Spleen (tissue), 13 donors: ENCODE results near the gene ZNF292. TPM values are rescaled to one million over a fixed set of nuclear protein-coding genes. Genes with fewer than 3 reads are reported as not detected.

Experiments used
- DNase-seq: peaks from one replicate; pipeline ENCODE4 v3.0.0-alpha.2; 2020
- H3K27ac ChIP-seq, 8 donors: fragments of 200-600 bp; sonication (generic) in 7 of 8; 1 replicate in 4 of 8; 2 replicates in 4 of 8; pipeline versions ENCODE4 v1.5.0 to v1.8.0; 2016 to 2021; ENCODE audit warnings: inconsistent platforms in 4 of 8, mild to moderate bottlenecking in 4 of 8, moderate library complexity in 1 of 8
- H3K27me3 ChIP-seq, 7 donors: fragments of 200-600 bp; sonication (generic) in 6 of 7; replicated peaks in 1 of 7; 1 replicate in 4 of 7; 2 replicates in 3 of 7; pipeline versions ENCODE4 v1.5.0 to v1.8.0; 2016 to 2021; ENCODE audit warnings: inconsistent platforms in 3 of 7, mild to moderate bottlenecking in 1 of 7
- H3K36me3 ChIP-seq, 6 donors: fragments of 200-600 bp; sonication (generic) in 5 of 6; 1 replicate in 4 of 6; 2 replicates in 2 of 6; pipeline versions ENCODE4 v1.5.0 to v1.8.0; 2016 to 2021; ENCODE audit warnings: inconsistent platforms in 2 of 6
- H3K4me1 ChIP-seq, 6 donors: fragments of 200-600 bp; sonication (generic) in 5 of 6; 1 replicate in 3 of 6; 2 replicates in 3 of 6; pipeline versions ENCODE4 v1.5.0 to v1.8.0; 2016 to 2021; ENCODE audit warnings: inconsistent platforms in 3 of 6
- H3K4me3 ChIP-seq, 8 donors: fragments of 200-600 bp; sonication (generic) in 7 of 8; 1 replicate in 4 of 8; 2 replicates in 4 of 8; pipeline versions ENCODE4 v1.5.0 to v1.8.0; 2016 to 2021; ENCODE audit warnings: inconsistent platforms in 4 of 8, mild to moderate bottlenecking in 4 of 8, moderate library complexity in 2 of 8
- H3K9me3 ChIP-seq, 8 donors: fragments of 200-600 bp; sonication (generic) in 7 of 8; 1 replicate in 4 of 8; 2 replicates in 4 of 8; pipeline versions ENCODE4 v1.5.0 to v1.8.0; 2016 to 2021; ENCODE audit warnings: inconsistent platforms in 4 of 8
- CTCF ChIP-seq, 11 experiments: fragments of 200-600 bp in 7 of 11; fragments of 450-650 bp in 4 of 11; sonication (generic) in 4 of 11; IDR thresholded peaks in 8 of 11; conservative IDR thresholded peaks in 3 of 11; 1 replicate in 7 of 11; 2 replicates in 4 of 11; pipeline versions ENCODE4 v1.4.0 to v1.8.0; 2016 to 2021; ENCODE audit warnings: antibody characterized with exemption in 11 of 11, inconsistent platforms in 4 of 11, mild to moderate bottlenecking in 1 of 11
- POLR2A ChIP-seq, 3 donors: fragments of 450-650 bp; IDR thresholded peaks; one replicate each; pipeline ENCODE4 v1.5.1; 2017; ENCODE audit warnings: antibody characterized with exemption in 3 of 3, mild to moderate bottlenecking in 1 of 3
- POLR2AphosphoS5 ChIP-seq, 3 donors: sonication (generic); formaldehyde crosslinking; IDR thresholded peaks; one replicate each; pipeline ENCODE4 v1.5.1; 2017; ENCODE audit warnings: antibody characterized with exemption in 3 of 3
- WGBS, 5 donors: extraction: QIAGEN DNeasy Blood & Tissue Kit in 3 of 5; methylation state at CpG; one replicate each; pipeline versions ENCODE4 v1.1.5 to v1.1.7; 2013 to 2018; 5-methylcytosine and 5-hydroxymethylcytosine counted together
- intact Hi-C: fragments of 100-400 bp; cut with DNase I; formaldehyde crosslinking; loops from one replicate; pipeline ENCODE4 v1.15.0; 2023; ENCODE audit warnings: low total_unique reads
- long read RNA-seq, 2 donors: transcript quantifications; one replicate each; lab custom pipeline, GENCODE V29; 2026
- polyA plus RNA-seq, 3 donors: library from polyadenylated mRNA; stranded (reverse); fragments of 200-250 nt; gene quantifications; one replicate each; pipeline ENCODE4 v1.2.1, GENCODE V29; 2013
- total RNA-seq, 7 donors: library from RNA; depleted of rRNA in 3 of 7; stranded (reverse); fragments of >200 nt in 3 of 7; fragmentation: NEBNext Ultra II Directional in 4 of 7; extraction: Animal tissue kit (Norgen Biotek cat#: 25700) in 4 of 7; gene quantifications; one replicate each; pipeline versions ENCODE4 v1.1.0 to v1.2.1, GENCODE V29; 2016 to 2021
- donor health status: healthy with polysubstance abuse.
- donor health status: DM: no; HTN: no; CAD: no; lungs with moderate emphysema.
- donor health status: DM: no; HTN: no; CAD: no.
- donor health status: Bipolar disorder and iron deficiency.
- donor health status: healthy.
- donor health status: DM: no; HTN: no; CAD: no.
- donor health status: DM: yes; HTN: yes; CAD: no.

Gene ZNF292
- total RNA-seq (10 to 100 TPM; 44.8 to 76.2 (median 56.8) TPM), polyA plus RNA-seq (1 to 10 TPM; 5.1 to 5.7 (median 5.2) TPM)
- long read RNA-seq, donor 1, full-length matches to known transcripts, result 6 of 6 reads
- long read RNA-seq, donor 1, partial matches to known transcripts, result 0 of 6 reads
- long read RNA-seq, donor 1, other reads (novel, unspliced or antisense), result 0 of 6 reads
- long read RNA-seq, donor 2, full-length matches to known transcripts, result 3 of 3 reads
- long read RNA-seq, donor 2, partial matches to known transcripts, result 0 of 3 reads
- long read RNA-seq, donor 2, other reads (novel, unspliced or antisense), result 0 of 3 reads

- peak; percentile 100 for DNase-seq
- Histone ChIP-seq H3K27me3 (no peaks in the 10 kb centered on the region), H3K27ac (peak within 1 kb of the TSS; percentile 90 to 98 (median 96)), H3K36me3 (peaks cover 0 to 8% (median 0%) of the 10 kb centered on the region in 6 donors), H3K4me1 (peaks cover 33 to 82% (median 74%) of the 10 kb centered on the region in 6 donors), H3K4me3 (peak within 1 kb of the TSS; percentile 73 to 99 (median 90)), H3K9me3 (no peaks in the 10 kb centered on the region)
- WGBS, 5 donors, result 0 to 1% (median 0%) methylated on average over 52 to 75 of the region's 75 CpGs
- intact Hi-C loops, result no loop called here
- TF ChIP-seq POLR2AphosphoS5 (IDR thresholded peaks at IDR 0.05), result peak; percentile 95 to 99 (median 96)
- TF ChIP-seq CTCF (IDR thresholded peaks at IDR 0.05 in 8 of 11, conservative IDR thresholded peaks at IDR 0.05 in 3 of 11), result peak in 1 of 11 experiments; percentile 27
- TF ChIP-seq POLR2A (IDR thresholded peaks at IDR 0.05), result peak in 2 of 3 donors; percentile 22 to 56
These were observed at the start of gene ZNF292 for GRCh38 chr6:87154993-87155841. Gene ZNF292 (plus strand): TSS chr6:87155565. CDS start chr6:87155592, 27 bp downstream.

- intact Hi-C loops, result no loop called here
- TF ChIP-seq CTCF (IDR thresholded peaks at IDR 0.05 in 8 of 11, conservative IDR thresholded peaks at IDR 0.05 in 3 of 11), result no peak
- no peak for TF ChIP-seq POLR2A (IDR thresholded peaks at IDR 0.05)
- TF ChIP-seq POLR2AphosphoS5 (IDR thresholded peaks at IDR 0.05), result no peak
- no peak for DNase-seq
- no peak overlapping the region for H3K27ac ChIP-seq
- no peaks in the 10 kb centered on the region for H3K27me3 ChIP-seq
- peaks cover 0 to 10% (median 0%) of the 10 kb centered on the region in 6 donors for H3K4me1 ChIP-seq
- H3K4me3 ChIP-seq, result no peak overlapping the region
- no peaks in the 10 kb centered on the region for H3K36me3 ChIP-seq
- no peaks in the 10 kb centered on the region for H3K9me3 ChIP-seq
These were observed 49.5 kb upstream of the ZNF292 start for GRCh38 chr6:87105823-87106222.

GRCh38 chr6:87110636-87111035 lies 44.7 kb upstream of the ZNF292 start:
- Histone ChIP-seq H3K27me3 (no peaks in the 10 kb centered on the region), H3K4me3 (no peak overlapping the region), H3K9me3 (no peaks in the 10 kb centered on the region), H3K27ac (no peak overlapping the region), H3K36me3 (no peaks in the 10 kb centered on the region), H3K4me1 (no peaks in the 10 kb centered on the region)
- 80 to 100% (median 93%) methylated on average over 1 of the region's 1 CpG for WGBS, 5 donors
- intact Hi-C loops, result no loop called here
- no peak for DNase-seq
- TF ChIP-seq CTCF (IDR thresholded peaks at IDR 0.05 in 8 of 11, conservative IDR thresholded peaks at IDR 0.05 in 3 of 11), result no peak
- TF ChIP-seq POLR2AphosphoS5 (IDR thresholded peaks at IDR 0.05), result no peak
- no peak for TF ChIP-seq POLR2A (IDR thresholded peaks at IDR 0.05)
